IMR-90 (cell line): ENCODE measurements around the gene PDCD10. TPM values are rescaled to one million over a fixed set of nuclear protein-coding genes. Genes with fewer than 3 reads are reported as not detected.

Source experiments
- ATAC-seq: fragments of 200-7000 bp; cut with Tn5 transposase; 2 replicates; pipeline ENCODE4 v1.9.1; 2020; ENCODE audit warnings: low read depth, mild to moderate bottlenecking, moderate library complexity
- BruUV-seq: library from RNA; stranded (reverse); fragments of 400-500 nt; replicated peaks from 2 replicates; lab custom pipeline; 2021; lab: Mats Ljungman, UMichigan
- CTCF ChIA-PET: fragments of 300-600 bp; formaldehyde crosslinking; extraction: SDS; loops from one replicate; lab custom pipeline; 2021; ENCODE audit warnings: antibody characterized with exemption; lab: Yijun Ruan, JAX
- POLR2A ChIA-PET: fragments of 300-600 bp; sonication (Branson Sonifier 250); formaldehyde crosslinking; loops from one replicate; lab custom pipeline; 2022; ENCODE audit warnings: antibody characterized with exemption; ENCODE audit not compliant: unreplicated experiment; lab: Charles Lee
- DNase-seq: peaks from one replicate; pipeline ENCODE4 v3.0.0; 2013
- H2AFZ ChIP-seq: replicated peaks from 2 replicates; pipeline ENCODE3; 2013; ENCODE audit warnings: low read length, mild to moderate bottlenecking; ENCODE audit not compliant: poor library complexity
- H2AK5ac ChIP-seq: 2 replicates; pipeline ENCODE4 v1.6.1; 2013; ENCODE audit warnings: low read depth, low read length, inconsistent platforms
- H2AK9ac ChIP-seq: replicated peaks from 2 replicates; pipeline ENCODE3; 2013; ENCODE audit warnings: mild to moderate bottlenecking, low read depth, low read length, moderate library complexity; ENCODE audit not compliant: poor library complexity
- H2BK120ac ChIP-seq: 2 replicates; pipeline ENCODE4 v1.6.1; 2013; ENCODE audit warnings: low read depth, low read length, inconsistent platforms
- H2BK15ac ChIP-seq: 3 replicates; pipeline ENCODE4 v1.6.1; 2013; ENCODE audit warnings: low read depth, low read length, inconsistent platforms
- H2BK20ac ChIP-seq: 2 replicates; pipeline ENCODE4 v1.6.1; 2013; ENCODE audit warnings: low read depth, mild to moderate bottlenecking, inconsistent platforms, low read length, moderate library complexity
- H2BK5ac ChIP-seq: 2 replicates; pipeline ENCODE4 v1.6.1; 2013; ENCODE audit warnings: mild to moderate bottlenecking, low read depth, low read length, inconsistent platforms; ENCODE audit not compliant: poor library complexity, severe bottlenecking
- H3K14ac ChIP-seq: replicated peaks from 2 replicates; pipeline ENCODE4 v1.6.1; 2013; ENCODE audit warnings: low read depth, low read length, inconsistent platforms
- H3K18ac ChIP-seq: 2 replicates; pipeline ENCODE4 v1.6.1; 2013; ENCODE audit warnings: low read depth, low read length, control low read depth
- H3K23ac ChIP-seq: 2 replicates; pipeline ENCODE4 v1.6.1; 2013; ENCODE audit warnings: low read depth, low read length, inconsistent platforms
- H3K27ac ChIP-seq: 2 replicates; pipeline ENCODE4 v1.5.1; 2013; ENCODE audit warnings: mild to moderate bottlenecking, control low read depth, low read length; ENCODE audit not compliant: insufficient read depth
- H3K27me3 ChIP-seq: 2 replicates; pipeline ENCODE4 v1.6.1; 2013; ENCODE audit warnings: low read length; ENCODE audit not compliant: control insufficient read depth, insufficient read depth
- H3K36me3 ChIP-seq: 2 replicates; pipeline ENCODE4 v1.6.1; 2013; ENCODE audit warnings: low read length, mixed read lengths; ENCODE audit not compliant: control insufficient read depth, insufficient read depth
- H3K4ac ChIP-seq: 2 replicates; pipeline ENCODE4 v1.6.1; 2013; ENCODE audit warnings: low read depth, low read length, inconsistent platforms
- H3K4me1 ChIP-seq: 2 replicates; pipeline ENCODE4 v1.6.1; 2013; ENCODE audit warnings: low read length, mixed read lengths; ENCODE audit not compliant: control insufficient read depth, insufficient read depth
- H3K4me2 ChIP-seq: 2 replicates; pipeline ENCODE4 v1.6.1; 2013; ENCODE audit warnings: low read depth, mild to moderate bottlenecking, control low read depth, low read length, moderate library complexity
- H3K4me3 ChIP-seq: 2 replicates; pipeline ENCODE4 v1.5.1; 2013; ENCODE audit warnings: low read depth, mild to moderate bottlenecking, control low read depth, low read length, moderate library complexity; ENCODE audit not compliant: insufficient read depth
- H3K56ac ChIP-seq: 2 replicates; pipeline ENCODE4 v1.6.1; 2013; ENCODE audit warnings: low read length, inconsistent platforms; ENCODE audit not compliant: insufficient read depth; ENCODE audit errors: extremely low read depth
- H3K79me1 ChIP-seq, 2 experiments: 2 replicates each; pipeline ENCODE4 v1.6.1; 2013; ENCODE audit warnings: low read length in 2 of 2, inconsistent platforms in 1 of 2, low read depth in 1 of 2
- H3K9ac ChIP-seq: 2 replicates; pipeline ENCODE4 v1.6.1; 2013; ENCODE audit warnings: low read depth, low read length, control low read depth
- H3K9me1 ChIP-seq: 2 replicates; pipeline ENCODE4 v1.6.1; 2013; ENCODE audit warnings: low read length, inconsistent platforms; ENCODE audit not compliant: insufficient read depth
- H3K9me3 ChIP-seq: 2 replicates; pipeline ENCODE4 v1.6.1; 2013; ENCODE audit warnings: low read length; ENCODE audit not compliant: control insufficient read depth, insufficient read depth
- H4K20me1 ChIP-seq: 2 replicates; pipeline ENCODE4 v1.6.1; 2013; ENCODE audit warnings: low read length, inconsistent platforms; ENCODE audit not compliant: insufficient read depth
- H4K5ac ChIP-seq: 2 replicates; pipeline ENCODE4 v1.6.1; 2013; ENCODE audit warnings: mild to moderate bottlenecking, low read depth, low read length, control low read depth
- H4K8ac ChIP-seq, 2 experiments: 2 replicates each; pipeline ENCODE4 v1.6.1; 2013; ENCODE audit warnings: low read depth in 2 of 2, low read length in 2 of 2, control low read depth in 1 of 2, inconsistent platforms in 1 of 2
- H4K91ac ChIP-seq: 2 replicates; pipeline ENCODE4 v1.6.1; 2013; ENCODE audit warnings: low read depth, low read length, inconsistent platforms; ENCODE audit not compliant: insufficient read depth
- BHLHE40 ChIP-seq: fragments of 150-350 bp; IDR thresholded peaks from 2 replicates; pipeline ENCODE4 v1.6.1; 2016; ENCODE audit warnings: mild to moderate bottlenecking, low read depth, low read length
- CEBPB ChIP-seq: IDR thresholded peaks from 2 replicates; pipeline ENCODE4 v1.6.1; 2012; ENCODE audit warnings: low read depth, low read length, improper control_type of control experiment
- CHD1 ChIP-seq: IDR thresholded peaks from 2 replicates; pipeline ENCODE4 v1.6.1; 2012; ENCODE audit warnings: low read depth, low read length, improper control_type of control experiment
- FOS ChIP-seq: fragments of 150-350 bp; IDR thresholded peaks from 2 replicates; pipeline ENCODE4 v1.6.1; 2016; ENCODE audit warnings: low read depth, low read length
- MAZ ChIP-seq: IDR thresholded peaks from 2 replicates; pipeline ENCODE4 v1.6.1; 2012; ENCODE audit warnings: low read depth, mild to moderate bottlenecking, low read length, improper control_type of control experiment, moderate library complexity, borderline replicate concordance
- MXI1 ChIP-seq: IDR thresholded peaks from 2 replicates; pipeline ENCODE4 v1.6.1; 2012; ENCODE audit warnings: low read depth, mild to moderate bottlenecking, low read length, moderate library complexity, borderline replicate concordance
- NFE2L2 ChIP-seq: fragments of 150-350 bp; IDR thresholded peaks from 2 replicates; pipeline ENCODE4 v1.6.1; 2016; ENCODE audit warnings: low read depth, mild to moderate bottlenecking, low read length
- POLR2A ChIP-seq: IDR thresholded peaks from 2 replicates; pipeline ENCODE4 v1.6.1; 2012; ENCODE audit warnings: mild to moderate bottlenecking, low read depth, low read length
- RAD21 ChIP-seq: IDR thresholded peaks from 2 replicates; pipeline ENCODE4 v1.6.1; 2012; ENCODE audit warnings: low read length, improper control_type of control experiment
- RCOR1 ChIP-seq: IDR thresholded peaks from 2 replicates; pipeline ENCODE4 v1.6.1; 2012; ENCODE audit warnings: mild to moderate bottlenecking, low read length, improper control_type of control experiment; ENCODE audit not compliant: insufficient replicate concordance
- RFX5 ChIP-seq: IDR thresholded peaks from 2 replicates; pipeline ENCODE4 v1.8.0; 2012; ENCODE audit warnings: low read depth, mild to moderate bottlenecking, low read length, moderate library complexity
- SMC3 ChIP-seq: fragments of 150-350 bp; IDR thresholded peaks from 2 replicates; pipeline ENCODE4 v1.6.1; 2016; ENCODE audit warnings: low read depth, mild to moderate bottlenecking, antibody characterized with exemption, low read length, moderate library complexity
- WGBS, 2 experiments: methylation state at CpG; one replicate each; pipeline versions ENCODE4 v1.1.5 to v1.1.7; 2013; ENCODE audit warnings: missing lambda C conversion rate in 2 of 2; ENCODE audit not compliant: insufficient read length in 1 of 2; ENCODE audit errors: extremely low coverage in 2 of 2; 5-methylcytosine and 5-hydroxymethylcytosine counted together
- dilution Hi-C: fragments of 300-500 bp; cut with HindIII; formaldehyde crosslinking; loops from one replicate; pipeline ENCODE4 v1.14.3; 2018; ENCODE audit warnings: low sequenced_read_pairs; ENCODE audit not compliant: unreplicated experiment
- in situ Hi-C: fragments of 300-500 bp; cut with MboI; formaldehyde crosslinking; loops from 3 replicates; pipeline ENCODE4 v1.14.3; 2019; ENCODE audit warnings: low sequenced_read_pairs, inconsistent platforms, mixed read lengths
- intact Hi-C: fragments of 100-400 bp; cut with micrococcal nuclease; formaldehyde crosslinking; loops from 2 replicates; pipeline ENCODE4 v1.10.0; 2022
- polyA plus RNA-seq, 3 experiments: library from polyadenylated mRNA; depleted of rRNA; stranded (reverse); fragments of >200 nt; gene quantifications; 2 replicates each; pipeline ENCODE4 v1.2.3, GENCODE V29; 2012; ENCODE audit warnings: low replicate concordance in 1 of 3
- total RNA-seq: library from RNA; depleted of rRNA; stranded (reverse); fragments of >200 nt; gene quantifications from 2 replicates; pipeline ENCODE4 v1.2.3, GENCODE V29; 2012
- TF ChIP-seq, protein P1 (sequence below): conservative IDR thresholded peaks from 2 replicates; pipeline ENCODE4 v1.5.1; 2012; ENCODE audit warnings: mild to moderate bottlenecking, low read depth, low read length, improper control_type of control experiment
- TF ChIP-seq, protein P2 (sequence below): fragments of 150-350 bp; IDR thresholded peaks from 2 replicates; pipeline ENCODE4 v1.6.1; 2016; ENCODE audit warnings: low read depth, mild to moderate bottlenecking, low read length, moderate library complexity, borderline replicate concordance
- TF ChIP-seq, protein P3 (sequence below): fragments of 150-350 bp; IDR thresholded peaks from 2 replicates; pipeline ENCODE4 v1.6.1; 2017; ENCODE audit warnings: mild to moderate bottlenecking, antibody characterized with exemption, low read length, low read depth

PDCD10 gene
- total and polyA plus RNA-seq, 2 of the 4 experiments (the other 2 are of a cell fraction) = 36.7 to 47.3 TPM

DNA sequence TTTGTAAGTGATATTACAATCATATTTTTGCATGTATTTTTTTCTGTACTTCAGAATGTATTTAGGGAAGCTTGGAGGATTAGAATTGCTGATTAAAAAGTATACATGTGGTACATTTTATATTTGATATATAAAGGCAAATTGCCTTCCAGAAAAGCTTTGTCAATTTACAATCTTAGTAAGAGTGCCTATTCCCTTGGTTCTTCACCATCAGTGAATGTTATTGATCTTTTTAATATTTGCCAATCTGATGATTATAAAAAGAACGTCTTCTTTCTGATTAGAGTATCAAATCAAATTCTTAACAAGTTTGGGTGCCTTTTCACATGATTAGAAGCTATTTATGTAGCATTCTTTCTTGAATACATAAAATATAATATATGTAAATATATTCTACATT is 90.1 kb downstream of the PDCD10 start:
- no peak overlapping the region for H2BK20ac ChIP-seq

More for the DNA sequence above, 90.1 kb downstream of the PDCD10 start:
- Histone ChIP-seq H2BK120ac (no peak overlapping the region), H3K18ac (no peak overlapping the region), H3K27me3 (no peaks in the 10 kb centered on the region), H2AK9ac (no peak overlapping the region), H3K9ac (no peak overlapping the region), H4K20me1 (no peaks in the 10 kb centered on the region), H4K8ac (no peak overlapping the region), H3K9me1 (no peaks in the 10 kb centered on the region), H2AK5ac (no peak overlapping the region), H3K23ac (no peak overlapping the region), H3K4ac (no peak overlapping the region), H3K27ac (no peak overlapping the region), H3K14ac (no peak overlapping the region), H2BK5ac (no peak overlapping the region), H3K4me1 (no peaks in the 10 kb centered on the region), H2AFZ (no peak overlapping the region), H3K36me3 (no peaks in the 10 kb centered on the region), H2BK15ac (no peak overlapping the region), H3K79me1 (no peaks in the 10 kb centered on the region), H4K5ac (no peak overlapping the region), H4K91ac (no peak overlapping the region), H3K4me3 (no peak overlapping the region), H3K9me3 (no peaks in the 10 kb centered on the region), H3K56ac (no peak overlapping the region), H3K4me2 (no peak overlapping the region)
- TF ChIP-seq, protein P1, sequence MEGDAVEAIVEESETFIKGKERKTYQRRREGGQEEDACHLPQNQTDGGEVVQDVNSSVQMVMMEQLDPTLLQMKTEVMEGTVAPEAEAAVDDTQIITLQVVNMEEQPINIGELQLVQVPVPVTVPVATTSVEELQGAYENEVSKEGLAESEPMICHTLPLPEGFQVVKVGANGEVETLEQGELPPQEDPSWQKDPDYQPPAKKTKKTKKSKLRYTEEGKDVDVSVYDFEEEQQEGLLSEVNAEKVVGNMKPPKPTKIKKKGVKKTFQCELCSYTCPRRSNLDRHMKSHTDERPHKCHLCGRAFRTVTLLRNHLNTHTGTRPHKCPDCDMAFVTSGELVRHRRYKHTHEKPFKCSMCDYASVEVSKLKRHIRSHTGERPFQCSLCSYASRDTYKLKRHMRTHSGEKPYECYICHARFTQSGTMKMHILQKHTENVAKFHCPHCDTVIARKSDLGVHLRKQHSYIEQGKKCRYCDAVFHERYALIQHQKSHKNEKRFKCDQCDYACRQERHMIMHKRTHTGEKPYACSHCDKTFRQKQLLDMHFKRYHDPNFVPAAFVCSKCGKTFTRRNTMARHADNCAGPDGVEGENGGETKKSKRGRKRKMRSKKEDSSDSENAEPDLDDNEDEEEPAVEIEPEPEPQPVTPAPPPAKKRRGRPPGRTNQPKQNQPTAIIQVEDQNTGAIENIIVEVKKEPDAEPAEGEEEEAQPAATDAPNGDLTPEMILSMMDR = no peak
- TF ChIP-seq RCOR1 = no peak
- TF ChIP-seq POLR2A = no peak
- no peak for TF ChIP-seq RAD21
- no peak for TF ChIP-seq CEBPB
- no peak for TF ChIP-seq SMC3
- TF ChIP-seq, protein P2, sequence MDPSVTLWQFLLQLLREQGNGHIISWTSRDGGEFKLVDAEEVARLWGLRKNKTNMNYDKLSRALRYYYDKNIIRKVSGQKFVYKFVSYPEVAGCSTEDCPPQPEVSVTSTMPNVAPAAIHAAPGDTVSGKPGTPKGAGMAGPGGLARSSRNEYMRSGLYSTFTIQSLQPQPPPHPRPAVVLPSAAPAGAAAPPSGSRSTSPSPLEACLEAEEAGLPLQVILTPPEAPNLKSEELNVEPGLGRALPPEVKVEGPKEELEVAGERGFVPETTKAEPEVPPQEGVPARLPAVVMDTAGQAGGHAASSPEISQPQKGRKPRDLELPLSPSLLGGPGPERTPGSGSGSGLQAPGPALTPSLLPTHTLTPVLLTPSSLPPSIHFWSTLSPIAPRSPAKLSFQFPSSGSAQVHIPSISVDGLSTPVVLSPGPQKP = no peak
- TF ChIP-seq MXI1 = no peak
- no peak for TF ChIP-seq FOS
- TF ChIP-seq MAZ = no peak
- no peak for TF ChIP-seq RFX5
- TF ChIP-seq, protein P3, sequence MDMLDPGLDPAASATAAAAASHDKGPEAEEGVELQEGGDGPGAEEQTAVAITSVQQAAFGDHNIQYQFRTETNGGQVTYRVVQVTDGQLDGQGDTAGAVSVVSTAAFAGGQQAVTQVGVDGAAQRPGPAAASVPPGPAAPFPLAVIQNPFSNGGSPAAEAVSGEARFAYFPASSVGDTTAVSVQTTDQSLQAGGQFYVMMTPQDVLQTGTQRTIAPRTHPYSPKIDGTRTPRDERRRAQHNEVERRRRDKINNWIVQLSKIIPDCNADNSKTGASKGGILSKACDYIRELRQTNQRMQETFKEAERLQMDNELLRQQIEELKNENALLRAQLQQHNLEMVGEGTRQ = no peak
- TF ChIP-seq NFE2L2 = no peak
- TF ChIP-seq BHLHE40 = no peak
- TF ChIP-seq CHD1 = no peak
- DNase-seq (no peak), ATAC-seq (no peak)
- no CpG with 5 or more reads among the region's 1 CpG for WGBS, 2 experiments
- ChIA-PET CTCF (no interaction called here), POLR2A (no interaction called here)
- BruUV-seq = no TSS peak
- in situ Hi-C loops (no loop called here), dilution Hi-C loops (no loop called here), intact Hi-C loops (no loop called here)
